Non-pigmented ciliary epithelial cell (primary cell): ENCODE results near the gene MAPK14.
"Not testable (repeated sequence)": the region's sequence is repeated elsewhere in the genome, so short reads cannot be mapped to it uniquely, and the experiment has no call there.

Source experiments
- DNase-seq: peaks from one replicate; pipeline ENCODE4 v3.0.0-alpha.2; 2010; ENCODE audit warnings: low read depth

Gene MAPK14

GRCh38 chr6:36123270-36124139, 95.9 kb downstream of the MAPK14 start:
- no peak for DNase-seq

- DNase-seq, result not testable (repeated sequence)
Measured at GRCh38 chr6:36124346-36124745, 96.7 kb downstream of the MAPK14 start.

- DNase-seq, result no peak
Measured at GRCh38 chr6:36124881-36125280, 97.3 kb downstream of the MAPK14 start.

- DNase-seq, result no peak
Measured at GRCh38 chr6:36125575-36125974, 98.0 kb downstream of the MAPK14 start.

- no peak for DNase-seq
Measured at GRCh38 chr6:36126121-36126520, 98.5 kb downstream of the MAPK14 start.

- DNase-seq, result no peak
Measured at GRCh38 chr6:36126553-36127458, 99.2 kb downstream of the MAPK14 start.

- peak; percentile 59 for DNase-seq
Measured at GRCh38 chr6:36127462-36128016, 99.9 kb downstream of the MAPK14 start.

- no peak for DNase-seq
Measured at GRCh38 chr6:36128073-36128472, 100.5 kb downstream of the MAPK14 start.

GRCh38 chr6:36128793-36129192, 101.2 kb downstream of the MAPK14 start:
- DNase-seq, result no peak

- DNase-seq, result not testable (repeated sequence)
Measured at GRCh38 chr6:36129334-36129733, 101.7 kb downstream of the MAPK14 start.

- DNase-seq, result no peak
Measured at GRCh38 chr6:36129941-36130666, 102.5 kb downstream of the MAPK14 start, which contains the start of gene MAPK13. Gene MAPK13, plus strand, starts transcription at chr6:36130513. Its CDS starts 70 bp downstream, at chr6:36130583.

- DNase-seq, result no peak
Measured at GRCh38 chr6:36130667-36131510, 103.3 kb downstream of the MAPK14 start.

GRCh38 chr6:36131511-36132245, 104.1 kb downstream of the MAPK14 start:
- no peak for DNase-seq

- DNase-seq, result no peak
Measured at GRCh38 chr6:36132246-36132895, 104.8 kb downstream of the MAPK14 start.

GRCh38 chr6:36133148-36133547, 105.5 kb downstream of the MAPK14 start:
- DNase-seq, result no peak

- DNase-seq, result no peak
Measured at GRCh38 chr6:36133912-36134311, 106.3 kb downstream of the MAPK14 start.

- no peak for DNase-seq
Measured at GRCh38 chr6:36135053-36135731, 107.6 kb downstream of the MAPK14 start.

GRCh38 chr6:36136034-36136433, 108.4 kb downstream of the MAPK14 start:
- DNase-seq, result no peak

GRCh38 chr6:36136551-36136950, 108.9 kb downstream of the MAPK14 start:
- no peak for DNase-seq
